ENCODE data around the gene DNAH8.

The DNAH8 gene

DNA sequence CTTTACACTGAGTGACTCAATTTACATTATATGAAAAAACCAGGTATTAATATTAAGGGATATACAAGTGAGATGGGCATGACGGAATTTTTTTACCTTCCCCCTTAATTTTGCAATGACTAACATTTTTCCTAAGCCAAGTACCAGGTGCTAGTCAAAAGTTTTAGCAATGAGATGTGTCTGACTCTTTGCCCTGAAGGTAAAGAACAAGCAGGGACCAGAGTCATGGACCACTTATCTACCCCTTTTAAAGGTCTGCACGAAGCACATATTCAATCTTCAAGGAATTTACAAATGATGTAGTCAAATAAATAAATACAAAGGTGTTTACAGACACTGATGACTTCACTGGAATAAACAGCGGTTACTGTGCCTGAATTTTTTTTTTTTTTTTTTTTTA is 13.6 kb upstream of the DNAH8 start:
- DNase-seq, result no peak

DNA sequence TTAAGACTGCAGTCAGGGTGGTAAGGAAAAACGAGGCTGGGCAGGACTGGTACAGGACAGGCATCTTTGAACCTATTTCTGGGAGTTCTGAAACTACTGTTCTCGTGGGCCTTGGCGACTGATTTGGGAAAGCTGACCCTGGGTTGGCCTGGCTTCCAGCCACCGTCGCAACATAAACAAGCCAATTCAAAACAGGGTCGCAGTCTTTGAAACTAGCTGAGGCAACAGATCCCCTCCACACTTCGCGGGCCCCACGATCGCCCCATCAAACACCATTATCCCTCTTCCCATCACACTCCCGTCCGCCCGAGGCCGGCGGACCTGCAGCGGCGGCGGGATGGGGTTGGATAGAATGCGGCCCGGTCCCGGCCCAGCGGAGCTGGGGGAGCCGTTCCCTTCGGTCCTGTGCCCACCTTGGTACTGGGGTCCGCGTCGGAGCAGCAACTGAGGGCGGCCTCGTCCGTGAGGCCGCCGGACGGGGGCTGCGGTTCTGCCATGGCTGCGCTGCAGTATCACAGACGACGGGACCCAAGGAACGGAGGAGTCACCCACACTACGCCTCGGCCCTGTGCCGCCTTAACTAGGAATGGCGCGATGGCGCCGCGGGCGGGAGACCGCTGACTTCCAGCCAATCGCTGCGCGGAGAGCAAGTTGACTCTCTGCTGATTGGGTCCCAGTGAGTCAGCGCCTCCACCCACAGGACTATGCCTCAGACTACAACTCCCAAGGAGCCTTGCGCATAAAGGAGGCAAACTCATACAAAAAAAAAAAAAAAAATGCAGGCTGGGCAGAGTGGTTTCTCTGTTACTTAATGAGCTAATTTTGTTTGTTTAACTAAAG is 12.3 kb upstream of the DNAH8 start, which contains the start of gene GLO1:
TSS of gene GLO1 (minus strand) at position 588 of the 840 bp plus-strand sequence. CDS start at position 497, 91 bp downstream.
- DNase-seq, result peak; percentile 95 to 97

DNA sequence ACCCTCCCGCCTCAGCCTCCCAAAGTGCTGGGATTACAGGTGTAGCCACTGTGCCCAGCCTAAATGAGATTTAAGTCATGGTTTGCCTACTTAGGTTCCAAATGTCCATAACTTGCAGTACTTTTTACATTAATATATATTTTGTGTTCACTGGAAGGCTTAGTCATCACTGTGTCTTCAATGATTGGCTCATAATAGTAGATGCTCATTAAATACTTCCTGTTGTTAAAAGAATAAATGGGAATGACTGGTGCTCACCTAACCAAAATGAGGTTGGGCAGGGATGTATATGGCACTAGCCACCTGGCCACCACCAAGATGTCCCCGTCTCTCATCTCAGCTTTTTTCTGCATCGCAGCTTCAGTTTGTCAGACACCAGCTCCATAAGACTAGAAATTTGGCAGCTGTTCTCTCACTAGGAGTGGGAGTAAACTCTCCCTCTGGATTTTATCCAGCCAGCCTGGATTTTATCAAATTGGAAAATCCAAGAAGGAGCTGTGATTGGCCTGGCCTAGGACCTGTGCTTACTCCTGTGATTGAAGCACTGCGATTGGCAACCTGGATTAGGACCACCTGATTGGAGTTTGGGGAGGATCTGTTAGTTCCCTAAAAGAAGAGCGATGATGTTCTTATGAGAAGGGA is 11.0 kb upstream of the DNAH8 start:
- DNase-seq, result no peak

DNA sequence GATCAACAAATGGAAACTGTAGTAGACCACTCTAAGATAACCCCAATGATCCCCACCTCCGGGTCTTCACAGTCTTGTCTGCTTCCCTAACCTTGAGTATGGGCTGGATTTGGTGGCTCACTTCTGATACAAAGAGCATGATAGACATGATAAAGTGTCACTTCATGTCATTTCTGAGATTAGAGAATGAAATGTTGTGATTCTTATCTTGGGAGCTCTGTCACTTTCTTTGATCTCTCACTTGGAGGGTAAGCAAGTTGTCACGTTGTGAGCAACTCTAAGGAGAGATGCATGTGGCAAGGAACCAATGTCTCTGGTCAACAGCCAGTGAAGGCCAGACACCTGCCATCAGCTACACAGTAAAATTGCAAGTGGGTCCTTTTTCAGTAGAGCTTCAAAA is 9.2 kb upstream of the DNAH8 start:
- DNase-seq, result no peak

DNA sequence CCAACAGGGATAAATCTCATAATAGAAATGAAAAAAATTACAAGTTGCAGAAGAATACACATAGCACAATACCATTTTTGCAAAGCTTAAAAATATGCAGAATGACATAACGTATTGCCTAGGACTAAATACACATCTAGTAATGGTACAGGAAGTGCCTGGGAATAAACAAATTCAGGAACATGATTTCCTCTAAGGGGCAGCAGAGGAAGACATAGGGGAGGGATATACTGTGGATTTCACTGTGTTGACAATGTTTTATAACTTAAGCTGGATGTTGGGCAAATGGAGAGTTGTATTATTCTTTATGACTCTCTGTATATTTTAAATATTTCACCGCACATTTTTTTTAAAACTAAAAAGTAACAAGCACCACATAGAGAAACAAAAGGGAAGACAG is 6.6 kb upstream of the DNAH8 start:
- peak in 1 of 2 experiments; percentile 8 for DNase-seq

DNA sequence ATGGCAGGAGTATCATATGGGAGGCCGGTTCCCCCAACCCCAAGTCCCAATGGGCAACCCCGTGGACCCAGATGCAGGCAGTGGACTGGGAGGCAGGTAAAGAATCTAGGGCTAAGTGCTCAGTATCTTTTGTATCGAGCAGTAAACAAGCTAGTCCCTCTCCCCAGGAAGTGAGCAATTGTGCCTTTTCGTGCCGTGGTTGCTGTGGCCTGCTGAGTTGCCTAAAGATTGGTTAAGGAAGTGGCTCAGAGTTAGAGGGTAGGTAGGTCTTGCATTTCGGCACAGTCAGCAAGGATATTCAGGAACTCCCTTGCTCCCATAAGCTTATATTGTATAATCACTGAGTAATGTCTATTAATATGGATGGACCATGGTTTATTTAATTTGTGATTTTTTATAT is 1.3 kb upstream of the DNAH8 start:
- no peak for DNase-seq

DNA sequence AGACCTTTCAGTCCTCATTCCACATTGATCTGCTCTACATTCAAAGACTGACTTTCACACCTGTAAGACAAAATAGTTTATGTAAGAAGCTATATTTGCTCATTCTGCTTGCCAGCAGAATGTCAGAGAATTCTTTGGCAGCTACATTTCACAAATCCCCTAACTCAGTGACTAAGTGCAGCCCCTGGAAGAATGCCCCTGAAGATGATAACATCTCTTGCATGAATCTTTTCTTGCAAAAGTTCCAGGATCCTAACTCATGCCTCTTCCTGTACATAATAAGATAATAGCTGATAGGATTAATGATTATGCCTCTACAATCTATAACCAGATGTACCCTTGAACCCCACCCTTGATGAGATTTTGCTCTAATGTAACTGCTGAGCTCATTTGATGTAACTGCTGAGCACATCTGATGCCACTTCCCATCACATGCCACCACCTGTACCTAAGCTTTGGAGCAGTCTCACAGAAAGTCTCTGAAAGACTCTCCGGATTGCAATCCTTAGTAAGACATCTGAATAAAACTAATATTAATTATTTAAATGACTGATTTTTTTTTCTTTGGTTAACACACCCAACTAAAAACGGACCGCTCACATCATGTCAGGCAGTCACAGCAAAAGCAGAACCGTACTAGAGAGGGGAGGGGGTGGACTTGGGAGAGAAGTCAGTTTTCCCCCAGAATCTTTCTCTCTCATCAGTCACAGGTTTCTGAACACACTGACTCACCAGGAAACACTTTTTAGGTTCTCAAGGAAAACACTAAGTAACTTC is 684 bp upstream of the DNAH8 start:
- DNase-seq, result no peak

DNA sequence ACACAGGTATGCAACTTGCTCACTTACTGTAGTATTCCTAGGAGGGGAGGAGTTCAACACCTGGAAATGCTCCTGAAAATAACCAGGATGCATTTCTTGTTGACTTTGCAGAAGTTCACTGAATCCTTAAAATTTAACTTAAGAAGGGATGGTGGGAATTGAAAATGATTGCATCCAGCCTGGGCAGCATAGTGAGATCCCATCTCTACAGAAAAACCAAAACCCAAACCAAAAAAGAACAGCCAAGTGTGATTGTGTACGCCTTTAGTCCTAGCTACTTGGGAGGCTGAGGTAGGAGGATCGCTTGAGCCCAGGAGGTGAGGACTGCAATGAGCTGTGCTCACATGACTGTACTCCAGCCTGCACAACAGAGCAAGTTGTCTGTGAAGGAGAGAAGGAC is 1.7 kb downstream of the DNAH8 start:
- DNase-seq, result no peak

DNA sequence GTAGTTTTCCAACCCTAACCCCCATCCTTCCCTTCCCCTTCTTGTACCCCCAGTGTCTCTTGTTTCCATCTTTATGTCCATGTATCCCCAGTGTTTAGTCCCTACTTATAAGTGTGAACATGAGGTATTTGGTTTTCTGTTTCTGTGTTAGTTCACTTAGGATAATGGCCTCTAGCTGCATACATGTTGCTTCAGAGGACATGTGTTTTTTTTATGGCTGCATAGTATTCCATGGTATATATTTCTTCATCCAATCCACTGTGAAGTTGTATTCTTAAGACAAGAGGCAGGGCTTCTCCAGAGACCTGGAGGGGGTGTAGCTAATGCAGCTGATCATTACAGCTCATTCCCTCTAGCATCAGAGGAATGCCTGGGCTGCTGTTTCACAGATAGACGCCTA is 4.2 kb downstream of the DNAH8 start:
- DNase-seq, result no peak

DNA sequence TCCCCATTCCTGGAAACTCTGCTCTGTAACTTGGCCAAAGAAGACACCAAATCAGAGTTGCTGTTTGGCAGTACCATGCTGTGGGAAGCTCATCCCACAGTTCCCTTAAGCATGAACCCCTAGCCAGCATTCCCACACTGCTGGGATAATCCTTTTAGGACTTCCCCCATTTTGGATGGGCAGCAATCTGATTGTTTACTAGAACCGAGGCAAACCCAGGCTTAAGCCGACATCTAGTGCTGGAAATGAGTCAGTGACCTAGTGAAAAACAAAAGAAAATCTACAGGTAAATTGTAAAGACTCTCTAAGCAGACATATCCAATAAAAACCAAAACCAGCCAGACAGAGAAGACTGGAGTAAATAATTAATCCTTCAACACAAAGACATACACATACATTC is 5.2 kb downstream of the DNAH8 start:
- peak in 1 of 2 experiments; percentile 26 for DNase-seq

DNA sequence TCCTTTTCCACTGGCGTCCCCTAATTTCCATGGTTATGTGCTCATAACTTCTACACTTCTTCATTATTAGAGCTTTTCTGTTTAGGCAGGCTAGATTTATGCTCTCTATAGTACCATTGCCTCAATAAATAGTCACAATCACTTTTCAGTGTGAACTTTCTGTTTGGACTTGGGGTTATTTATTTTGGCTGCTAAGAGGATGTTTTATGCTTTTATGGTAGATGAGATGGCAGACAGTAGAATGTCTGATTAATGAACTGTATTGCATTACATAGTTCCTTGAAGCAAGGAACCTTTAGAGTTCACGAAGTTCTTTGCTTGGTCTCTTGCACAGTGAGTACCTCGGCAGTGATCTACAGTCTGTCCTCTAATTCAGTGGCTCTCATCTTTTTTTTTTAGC is 6.9 kb downstream of the DNAH8 start:
- DNase-seq, result no peak

DNA sequence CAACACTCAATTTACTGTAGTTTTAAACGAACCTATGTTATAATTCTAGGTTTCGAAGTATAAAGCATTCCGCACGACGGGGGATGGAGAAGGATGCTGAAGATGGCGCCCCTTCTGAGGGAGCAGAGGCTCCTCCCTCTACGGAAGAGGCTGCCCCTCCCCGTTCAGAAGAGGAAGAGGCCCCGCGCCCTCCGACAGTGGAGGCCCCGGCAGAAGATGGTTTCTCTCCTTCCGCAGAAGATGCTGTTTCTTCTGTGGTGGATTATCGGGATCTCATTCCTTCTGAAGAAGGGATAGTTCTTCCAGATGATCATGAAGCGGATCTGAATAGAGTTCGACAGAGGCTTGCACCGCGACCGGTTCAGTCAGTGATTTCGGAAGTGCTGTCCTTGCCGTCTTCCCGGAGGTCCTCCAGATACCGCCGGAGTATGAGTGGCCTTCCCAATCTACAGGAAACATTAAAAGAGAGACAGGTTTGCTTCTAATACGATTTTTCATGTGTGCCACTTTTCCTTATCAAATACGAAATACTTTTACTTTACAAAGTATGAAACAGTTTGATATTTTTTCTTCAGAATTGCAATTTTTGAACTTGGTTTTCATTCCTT is 7.7 kb downstream of the DNAH8 start:
- DNase-seq, result no peak

DNA sequence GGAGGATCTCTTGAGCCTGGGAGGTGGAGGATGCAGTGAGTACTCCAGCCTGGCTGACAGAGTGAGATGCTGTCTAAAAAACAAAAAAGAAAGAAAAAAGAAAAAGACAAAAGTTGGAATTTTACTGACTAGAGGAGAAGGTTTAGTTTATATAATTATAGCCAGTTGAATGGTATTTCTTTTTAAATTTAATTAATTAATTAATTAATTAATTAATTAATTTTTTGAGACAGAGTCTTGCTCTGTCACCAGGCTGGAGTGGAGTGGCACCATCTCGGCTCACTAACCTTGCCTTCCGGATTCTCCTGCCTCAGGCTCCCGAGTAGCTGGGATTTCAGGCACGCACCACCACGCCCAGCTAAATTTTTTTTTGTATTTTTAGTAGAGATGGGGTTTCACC is 8.7 kb downstream of the DNAH8 start:
- DNase-seq, result no peak

DNA sequence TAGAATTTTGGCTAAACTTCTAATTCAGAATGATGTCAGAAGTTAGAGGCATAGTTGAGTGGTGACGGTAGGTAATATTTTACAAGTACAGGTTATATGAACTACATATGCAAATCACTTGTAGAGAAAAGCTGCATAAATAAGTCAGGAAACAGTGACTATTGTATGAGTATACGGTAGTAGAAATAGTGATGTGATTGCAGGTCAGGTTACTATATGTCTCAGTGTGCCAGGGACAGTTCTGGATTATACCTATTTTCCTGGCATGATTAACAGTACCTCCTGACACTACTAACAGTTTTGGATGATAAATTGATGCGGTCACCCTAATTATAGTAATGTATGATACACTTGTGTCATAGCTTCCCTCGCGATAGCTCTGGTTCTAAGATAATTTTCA is 9.2 kb downstream of the DNAH8 start:
- DNase-seq, result no peak

DNA sequence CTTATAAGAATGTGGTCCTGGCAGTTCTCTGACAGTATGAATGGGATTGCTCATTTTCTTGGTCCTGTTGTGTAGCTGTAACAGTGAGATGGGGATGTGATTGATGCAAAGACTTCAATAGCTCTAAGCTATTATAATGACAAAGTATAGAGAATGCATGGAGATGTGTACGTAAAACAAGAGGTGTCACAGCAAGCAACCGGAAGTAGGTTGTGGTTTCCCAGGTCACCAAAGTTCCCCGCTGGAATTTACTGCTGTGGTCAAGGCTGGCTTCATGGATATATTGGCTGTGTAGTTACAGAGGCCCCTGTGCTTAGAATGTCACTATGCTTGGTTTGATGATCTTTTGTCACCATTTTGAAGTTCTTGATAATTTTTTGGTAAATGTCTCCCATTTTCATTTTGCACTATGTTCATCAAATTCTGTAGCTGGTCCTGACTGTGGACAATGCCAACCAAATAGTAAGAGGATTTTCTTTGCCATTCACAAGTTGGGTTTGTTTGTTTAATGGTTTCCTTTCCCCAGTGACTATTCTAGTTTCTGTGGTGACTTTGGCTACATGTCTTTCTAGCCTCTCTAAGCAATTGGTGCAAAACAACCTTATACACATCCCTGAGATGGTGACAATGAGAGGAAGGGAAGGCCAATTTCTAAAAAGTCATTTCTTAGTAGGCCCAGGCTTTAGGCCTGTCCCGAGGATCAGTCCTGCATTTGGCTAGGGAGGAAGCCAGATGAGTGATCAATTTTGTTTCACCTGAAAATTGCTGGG is 10.5 kb downstream of the DNAH8 start:
- no peak for DNase-seq

DNA sequence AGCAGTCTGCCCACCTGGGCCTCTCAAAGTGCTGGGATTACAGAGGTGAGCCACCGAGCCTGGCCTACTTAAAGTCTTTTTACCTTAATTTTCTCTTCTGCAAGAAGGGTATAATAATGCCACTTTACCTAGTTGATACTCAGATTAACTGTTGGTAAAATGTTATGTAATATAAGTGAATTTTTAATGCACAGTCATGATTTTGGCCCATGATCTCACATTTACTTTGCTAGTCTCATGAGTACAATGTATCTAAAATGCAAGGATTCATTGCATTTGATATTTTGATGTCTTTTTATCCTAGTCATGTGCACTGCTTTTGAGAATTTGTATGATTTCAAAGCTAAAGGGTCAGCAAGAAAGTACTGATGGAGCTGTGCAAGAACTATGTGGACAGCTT is 13.1 kb downstream of the DNAH8 start:
- DNase-seq, result no peak

DNA sequence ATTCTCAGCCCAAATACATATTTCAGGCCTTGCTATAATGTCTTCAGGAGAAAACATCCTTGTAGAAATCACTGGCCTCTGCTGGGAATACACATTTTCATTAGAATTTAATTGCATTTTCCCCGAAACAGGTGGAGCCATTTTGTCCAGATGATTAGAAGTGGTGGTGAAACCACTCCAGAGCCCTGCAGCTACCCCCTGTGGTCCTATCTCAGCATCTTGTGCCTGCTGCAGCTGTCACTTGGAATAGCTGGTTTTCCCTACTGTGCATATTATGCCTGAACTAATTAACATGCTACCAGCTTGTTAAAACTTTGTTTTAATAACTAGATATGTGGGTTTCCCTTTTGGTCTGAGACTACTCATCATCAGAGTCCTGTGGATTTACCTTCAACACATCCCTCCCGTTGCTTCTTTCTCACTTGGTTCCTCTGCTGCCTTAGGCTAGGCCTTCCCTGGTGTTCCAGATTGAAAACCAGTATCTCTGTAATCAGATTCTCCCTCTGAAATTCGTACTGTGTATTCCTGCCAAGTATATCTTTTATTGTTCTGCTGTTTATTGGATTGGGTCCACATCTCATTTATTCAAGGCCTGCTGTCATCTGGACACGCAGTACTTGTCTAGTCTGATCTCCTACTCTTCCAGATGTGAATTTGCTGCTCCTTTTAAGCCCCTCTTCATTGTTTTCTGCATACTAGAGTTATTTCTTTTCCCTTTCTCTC is 15.2 kb downstream of the DNAH8 start:
- DNase-seq, result peak; percentile 64 to 90

DNA sequence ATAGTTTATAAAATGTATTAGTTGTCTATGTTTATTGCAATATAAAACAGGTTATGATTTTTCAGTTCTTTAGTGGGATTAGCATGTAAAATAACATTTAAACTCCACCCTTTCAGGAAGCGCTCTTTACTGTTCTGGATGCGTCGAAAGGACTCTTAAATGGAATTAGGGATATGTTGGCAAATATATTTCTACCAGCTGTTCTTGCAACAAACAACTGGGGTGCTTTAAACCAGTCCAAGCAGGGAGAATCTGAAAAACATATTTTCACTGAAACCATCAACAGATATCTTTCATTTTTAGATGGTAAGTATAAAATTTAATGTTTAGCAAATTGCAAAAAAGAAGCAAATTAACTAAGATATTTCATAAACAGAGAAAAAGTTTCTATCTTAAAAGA is 21.8 kb downstream of the DNAH8 start:
- peak in 1 of 2 experiments; percentile 2 for DNase-seq

DNA sequence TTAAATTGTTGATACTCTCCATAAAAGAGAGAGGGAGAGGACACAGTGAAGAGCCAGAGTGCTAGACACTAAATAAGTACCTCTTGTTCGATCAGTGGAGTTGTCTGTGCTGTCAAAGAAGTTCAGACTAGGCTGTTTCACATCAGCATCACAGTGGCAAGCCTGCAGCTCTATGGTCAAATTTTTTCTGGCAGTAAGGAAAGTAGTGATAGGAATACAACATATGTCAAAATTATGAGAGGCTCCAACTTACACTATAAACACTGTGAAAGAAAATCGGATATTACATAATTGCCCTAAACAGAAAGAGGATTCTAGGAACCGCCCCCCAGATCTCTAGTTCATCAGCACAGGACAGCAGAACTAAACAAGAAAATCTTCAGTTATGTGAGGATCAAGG is 23.1 kb downstream of the DNAH8 start:
- no peak for DNase-seq

DNA sequence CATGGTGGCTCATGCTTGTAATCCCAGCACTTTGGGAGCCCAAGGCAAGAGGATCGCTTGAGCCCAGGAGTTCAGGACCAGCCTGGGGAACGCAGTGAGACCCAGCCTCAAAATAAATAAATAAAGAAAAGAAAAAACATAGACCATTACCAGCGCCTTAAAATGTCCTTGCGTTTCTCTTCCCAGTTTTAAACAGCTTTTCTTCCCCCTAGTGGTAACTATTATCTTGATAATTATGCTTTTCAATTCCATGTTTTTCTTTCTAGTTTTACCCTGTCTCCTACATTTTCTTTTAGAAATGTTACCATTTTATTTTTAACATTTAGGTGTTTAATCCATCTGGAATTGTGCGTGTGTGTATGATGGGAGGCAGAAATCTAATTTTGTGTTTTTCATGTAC is 24.4 kb downstream of the DNAH8 start:
- no peak for DNase-seq

DNA sequence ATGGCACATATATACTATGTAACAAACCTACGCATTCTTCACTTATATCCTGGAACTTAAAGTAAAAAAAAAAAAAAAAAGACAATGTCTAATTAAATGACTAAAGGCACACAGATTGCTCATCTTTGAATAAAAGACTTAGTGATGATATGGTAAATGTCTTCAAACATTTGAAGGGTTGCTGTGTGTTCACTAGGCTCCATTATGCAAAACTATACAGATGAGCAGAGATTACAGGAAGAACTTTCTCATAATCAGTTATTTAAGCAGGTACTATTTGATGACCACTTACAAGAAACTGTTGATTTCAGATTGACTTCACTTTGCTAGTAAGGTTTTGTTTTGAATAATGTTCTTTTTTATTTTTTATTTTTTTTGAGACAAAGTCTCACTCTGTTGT is 34.4 kb downstream of the DNAH8 start:
- DNase-seq, result no peak
